ENCODE data around the gene JPT2. TPM values are rescaled to one million over a fixed set of nuclear protein-coding genes. Genes with fewer than 3 reads are reported as not detected.
"Not testable (repeated sequence)": the region's sequence is repeated elsewhere in the genome, so short reads cannot be mapped to it uniquely, and the experiment has no call there.

Gene JPT2
- total RNA-seq, 1 experiment from 2014 or later, result 41.6 TPM

GRCh38 chr16:1673424-1674151 lies 4.5 kb upstream of the JPT2 start:
- DNase-seq (ENCODE audit: extremely low read depth, low read depth), result no peak

- no peak for DNase-seq (ENCODE audit: extremely low read depth, low read depth)
Measured at GRCh38 chr16:1674306-1674705, 3.8 kb upstream of the JPT2 start.

GRCh38 chr16:1674751-1675664 lies 3.1 kb upstream of the JPT2 start:
- DNase-seq (ENCODE audit: extremely low read depth, low read depth), result no peak

GRCh38 chr16:1676661-1677060 lies 1.4 kb upstream of the JPT2 start:
- no peak for DNase-seq (ENCODE audit: extremely low read depth, low read depth)

GRCh38 chr16:1677339-1677738 lies 740 bp upstream of the JPT2 start:
- DNase-seq (ENCODE audit: extremely low read depth, low read depth), result no peak

GRCh38 chr16:1678500-1679098 lies 520 bp downstream of the JPT2 start:
- DNase-seq (ENCODE audit: extremely low read depth, low read depth), result peak; percentile 24

GRCh38 chr16:1680361-1680760 lies 2.3 kb downstream of the JPT2 start:
- DNase-seq (ENCODE audit: extremely low read depth, low read depth), result no peak

- no peak for DNase-seq (ENCODE audit: extremely low read depth, low read depth)
Measured at GRCh38 chr16:1681032-1681431, 3.0 kb downstream of the JPT2 start.

GRCh38 chr16:1687427-1688316 lies 9.6 kb downstream of the JPT2 start:
- no peak for DNase-seq (ENCODE audit: extremely low read depth, low read depth)

GRCh38 chr16:1688807-1689560 lies 10.9 kb downstream of the JPT2 start:
- no peak for DNase-seq (ENCODE audit: extremely low read depth, low read depth)

GRCh38 chr16:1689853-1690252 lies 11.8 kb downstream of the JPT2 start:
- DNase-seq (ENCODE audit: extremely low read depth, low read depth), result no peak

GRCh38 chr16:1690810-1691209 lies 12.7 kb downstream of the JPT2 start:
- DNase-seq (ENCODE audit: extremely low read depth, low read depth), result no peak

GRCh38 chr16:1691276-1691675 lies 13.2 kb downstream of the JPT2 start:
- no peak for DNase-seq (ENCODE audit: extremely low read depth, low read depth)

- DNase-seq (ENCODE audit: extremely low read depth, low read depth), result no peak
Measured at GRCh38 chr16:1691956-1692355, 13.9 kb downstream of the JPT2 start.

- DNase-seq (ENCODE audit: extremely low read depth, low read depth), result peak; percentile 27
Measured at GRCh38 chr16:1696863-1697262, 18.8 kb downstream of the JPT2 start.

- no peak for DNase-seq (ENCODE audit: extremely low read depth, low read depth)
Measured at GRCh38 chr16:1698680-1699079, 20.6 kb downstream of the JPT2 start.

GRCh38 chr16:1700246-1700645 lies 22.2 kb downstream of the JPT2 start:
- DNase-seq (ENCODE audit: extremely low read depth, low read depth), result no peak

GRCh38 chr16:1701216-1701878 lies 23.3 kb downstream of the JPT2 start:
- no peak for DNase-seq (ENCODE audit: extremely low read depth, low read depth)

GRCh38 chr16:1705324-1705687 lies 27.2 kb downstream of the JPT2 start:
- not testable (repeated sequence) for DNase-seq (ENCODE audit: extremely low read depth, low read depth)
